ENCODE data around the gene NUDCD2.
A peak's percentile ranks its signal among the peaks of the same experiment; 100 is the strongest.
"Not testable (repeated sequence)": the region's sequence is repeated elsewhere in the genome, so short reads cannot be mapped to it uniquely, and the experiment has no call there.

NUDCD2 gene

DNA sequence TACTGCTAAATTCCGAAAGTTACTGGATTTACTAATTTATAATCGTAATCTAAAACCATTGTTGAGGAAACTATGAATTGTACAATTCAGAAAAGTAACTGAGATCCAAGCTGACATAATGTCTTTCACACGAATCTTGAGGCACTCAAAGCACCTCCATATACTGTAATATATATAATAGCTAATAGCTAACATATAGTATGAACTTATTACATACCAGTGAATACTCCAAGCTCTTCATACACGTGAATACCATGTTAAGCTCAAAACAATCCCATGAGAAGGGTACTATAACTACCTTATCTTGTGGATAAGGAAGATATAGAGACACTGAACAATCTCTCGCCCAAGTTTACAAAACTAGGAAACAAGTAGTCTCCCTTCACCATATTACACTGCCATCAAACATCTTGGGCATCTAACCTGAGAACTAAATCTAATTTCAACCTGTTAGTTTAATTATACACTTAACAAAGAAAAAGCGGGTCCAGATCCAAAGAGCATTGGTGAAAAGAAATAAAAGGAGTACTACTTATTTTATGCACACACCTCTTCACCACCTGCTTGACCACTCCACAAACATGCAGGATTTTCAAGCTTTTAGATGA lies 1.0 kb downstream of the NUDCD2 start:
- Histone ChIP-seq H4K20me1 (ENCODE audit: insufficient read depth) (no peaks in the 10 kb centered on the region), H3K79me2 (ENCODE audit: insufficient read depth, low read depth) (peaks cover 39% of the 10 kb centered on the region), H3K36me3 (ENCODE audit: insufficient read depth) (no peaks in the 10 kb centered on the region), H3K4me2 (peak overlapping the region; percentile 73), H3K9ac (peak overlapping the region; percentile 93), H3K4me1 (ENCODE audit: low read depth, poor library complexity, severe bottlenecking) (peaks cover 25% of the 10 kb centered on the region), H3K27ac (peak overlapping the region; percentile 95), H2AFZ (ENCODE audit: low read depth) (0 out of 2 replicates have a peak overlapping the region, but pooled peaks have one; percentile 59), H3K4me3 (IDR thresholded peaks at IDR 0.05; ENCODE audit: insufficient read depth, low read depth, low read length) (no peak overlapping the region), H3K27me3 (ENCODE audit: insufficient read depth, low read depth) (no peaks in the 10 kb centered on the region)
- TF ChIP-seq, protein P1, sequence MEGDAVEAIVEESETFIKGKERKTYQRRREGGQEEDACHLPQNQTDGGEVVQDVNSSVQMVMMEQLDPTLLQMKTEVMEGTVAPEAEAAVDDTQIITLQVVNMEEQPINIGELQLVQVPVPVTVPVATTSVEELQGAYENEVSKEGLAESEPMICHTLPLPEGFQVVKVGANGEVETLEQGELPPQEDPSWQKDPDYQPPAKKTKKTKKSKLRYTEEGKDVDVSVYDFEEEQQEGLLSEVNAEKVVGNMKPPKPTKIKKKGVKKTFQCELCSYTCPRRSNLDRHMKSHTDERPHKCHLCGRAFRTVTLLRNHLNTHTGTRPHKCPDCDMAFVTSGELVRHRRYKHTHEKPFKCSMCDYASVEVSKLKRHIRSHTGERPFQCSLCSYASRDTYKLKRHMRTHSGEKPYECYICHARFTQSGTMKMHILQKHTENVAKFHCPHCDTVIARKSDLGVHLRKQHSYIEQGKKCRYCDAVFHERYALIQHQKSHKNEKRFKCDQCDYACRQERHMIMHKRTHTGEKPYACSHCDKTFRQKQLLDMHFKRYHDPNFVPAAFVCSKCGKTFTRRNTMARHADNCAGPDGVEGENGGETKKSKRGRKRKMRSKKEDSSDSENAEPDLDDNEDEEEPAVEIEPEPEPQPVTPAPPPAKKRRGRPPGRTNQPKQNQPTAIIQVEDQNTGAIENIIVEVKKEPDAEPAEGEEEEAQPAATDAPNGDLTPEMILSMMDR (conservative IDR thresholded peaks at IDR 0.05; ENCODE audit: low read depth, low read length) = no peak

DNA sequence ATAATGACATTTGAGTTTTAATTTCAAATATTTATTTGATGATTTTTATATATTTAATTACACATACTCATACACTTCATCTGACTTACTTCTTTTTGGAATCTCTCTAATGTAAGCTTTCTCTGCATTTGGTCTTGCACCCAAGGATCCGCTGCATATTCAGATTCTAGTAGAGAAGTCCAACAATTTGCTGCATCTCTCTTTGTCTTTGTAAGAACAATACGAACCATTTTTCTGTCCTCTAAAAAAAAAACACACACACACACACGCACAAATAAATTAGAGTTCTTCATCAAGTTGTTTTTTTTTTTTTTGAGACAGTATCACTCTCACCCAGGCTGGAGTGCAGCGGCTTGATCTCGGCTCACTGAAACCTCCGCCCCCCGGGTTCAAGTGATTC lies 3.1 kb downstream of the NUDCD2 start:
- Histone ChIP-seq H3K79me2 (ENCODE audit: insufficient read depth, low read depth) (peaks cover 20% of the 10 kb centered on the region; the same call in 1 of the 2 replicates), H3K9ac (no peak overlapping the region), H3K4me3 (IDR thresholded peaks at IDR 0.05; ENCODE audit: insufficient read depth, low read depth, low read length) (no peak overlapping the region), H4K20me1 (ENCODE audit: insufficient read depth) (no peaks in the 10 kb centered on the region), H3K4me2 (no peak overlapping the region), H3K27ac (no peak overlapping the region), H3K27me3 (ENCODE audit: insufficient read depth, low read depth) (no peaks in the 10 kb centered on the region), H3K36me3 (ENCODE audit: insufficient read depth) (no peaks in the 10 kb centered on the region), H3K4me1 (ENCODE audit: low read depth, poor library complexity, severe bottlenecking) (peaks cover 6% of the 10 kb centered on the region), H2AFZ (ENCODE audit: low read depth) (no peak overlapping the region)
- TF ChIP-seq, protein P1 (conservative IDR thresholded peaks at IDR 0.05; ENCODE audit: low read depth, low read length) = no peak

DNA sequence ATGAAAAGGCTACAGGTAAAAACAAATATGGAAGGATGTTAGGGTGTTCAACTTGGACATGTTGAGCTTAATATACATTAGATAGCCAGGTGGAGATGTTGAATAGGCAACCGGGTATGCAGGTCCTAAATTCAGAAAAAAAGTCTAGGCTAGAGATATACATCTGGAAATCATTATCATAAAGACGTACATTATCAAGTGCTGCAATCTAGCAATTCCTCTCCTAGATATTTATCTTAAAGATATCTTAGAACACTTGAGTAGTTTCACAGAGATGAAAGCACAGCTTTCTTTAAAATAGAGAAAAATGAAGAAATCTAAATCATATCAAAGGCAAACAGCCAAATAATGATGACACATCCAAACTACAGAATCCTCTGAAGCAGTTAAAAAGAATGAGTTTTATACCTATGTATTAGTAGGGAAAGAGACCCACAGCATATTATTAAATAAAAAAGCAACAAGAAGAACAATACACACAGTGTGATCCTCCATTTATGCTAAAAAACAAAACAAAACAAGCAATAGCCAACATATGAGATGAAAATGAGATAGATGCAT lies 3.8 kb downstream of the NUDCD2 start:
- H3K4me3 ChIP-seq (IDR thresholded peaks at IDR 0.05; ENCODE audit: insufficient read depth, low read depth, low read length) = no peak overlapping the region
- no peak overlapping the region for H3K9ac ChIP-seq
- no peak overlapping the region for H3K4me2 ChIP-seq
- TF ChIP-seq, protein P1 (conservative IDR thresholded peaks at IDR 0.05; ENCODE audit: low read depth, low read length) = no peak
- no peak overlapping the region for H3K27ac ChIP-seq
- H2AFZ ChIP-seq (ENCODE audit: low read depth) = no peak overlapping the region
- H3K27me3 ChIP-seq (ENCODE audit: insufficient read depth, low read depth) = no peaks in the 10 kb centered on the region
- H3K36me3 ChIP-seq (ENCODE audit: insufficient read depth) = no peaks in the 10 kb centered on the region
- H3K4me1 ChIP-seq (ENCODE audit: low read depth, poor library complexity, severe bottlenecking) = peaks cover 6% of the 10 kb centered on the region
- no peaks in the 10 kb centered on the region for H4K20me1 ChIP-seq (ENCODE audit: insufficient read depth)
- H3K79me2 ChIP-seq (ENCODE audit: insufficient read depth, low read depth) = peaks cover 20% of the 10 kb centered on the region; the same call in 1 of the 2 replicates

DNA sequence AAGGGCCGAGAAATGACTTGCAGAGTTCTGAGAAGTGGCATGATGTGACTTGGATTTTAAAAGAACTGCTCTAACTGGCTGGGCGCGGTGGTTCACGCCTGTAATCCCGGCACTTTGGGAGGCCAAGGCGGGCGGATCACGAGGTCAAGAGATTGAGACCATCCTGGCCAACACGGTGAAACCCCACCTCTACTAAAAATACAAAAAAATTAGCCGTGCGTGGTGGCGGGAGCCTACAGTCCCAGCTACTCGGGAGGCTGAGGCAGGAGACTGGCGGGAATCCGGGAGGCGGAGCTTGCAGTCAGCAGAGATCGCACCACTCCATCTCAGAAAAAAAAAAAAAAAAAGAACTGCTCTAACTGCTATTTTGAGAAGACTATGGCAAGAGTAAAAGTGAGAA lies 4.5 kb downstream of the NUDCD2 start:
- H3K27ac ChIP-seq; H3K27me3 ChIP-seq (ENCODE audit: insufficient read depth, low read depth); H3K9ac ChIP-seq; H3K36me3 ChIP-seq (ENCODE audit: insufficient read depth); H3K4me3 ChIP-seq (IDR thresholded peaks at IDR 0.05; ENCODE audit: insufficient read depth, low read depth, low read length); H3K4me2 ChIP-seq; H3K4me1 ChIP-seq (ENCODE audit: low read depth, poor library complexity, severe bottlenecking); H2AFZ ChIP-seq (ENCODE audit: low read depth); H4K20me1 ChIP-seq (ENCODE audit: insufficient read depth): not testable (repeated sequence)
- peaks cover 20% of the 10 kb centered on the region; the same call in 1 of the 2 replicates for H3K79me2 ChIP-seq (ENCODE audit: insufficient read depth, low read depth)

DNA sequence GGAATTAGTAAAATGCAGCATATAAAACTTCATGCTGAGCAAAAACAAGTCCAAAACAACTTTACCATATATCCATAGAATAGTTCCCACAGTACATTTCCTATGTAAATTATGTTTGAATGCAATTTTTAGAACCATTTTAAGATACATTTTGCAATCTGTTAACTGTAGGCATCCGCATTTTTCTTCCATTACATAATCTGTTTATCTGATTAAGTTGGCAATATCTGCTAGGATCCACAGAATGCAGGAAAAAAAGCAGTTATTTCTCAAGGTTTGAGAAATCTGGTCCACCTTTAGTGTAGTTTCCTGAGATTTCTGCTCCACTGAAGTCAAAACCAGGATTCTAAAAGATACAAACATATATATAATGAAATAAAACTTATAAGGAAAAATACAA lies 6.2 kb downstream of the NUDCD2 start:
- H3K36me3 ChIP-seq (ENCODE audit: insufficient read depth) = no peaks in the 10 kb centered on the region
- H2AFZ ChIP-seq (ENCODE audit: low read depth) = no peak overlapping the region
- H3K27ac ChIP-seq = no peak overlapping the region
- H3K4me2 ChIP-seq = no peak overlapping the region
- H4K20me1 ChIP-seq (ENCODE audit: insufficient read depth) = no peaks in the 10 kb centered on the region
- H3K27me3 ChIP-seq (ENCODE audit: insufficient read depth, low read depth) = no peaks in the 10 kb centered on the region
- peaks cover 6% of the 10 kb centered on the region for H3K4me1 ChIP-seq (ENCODE audit: low read depth, poor library complexity, severe bottlenecking)
- TF ChIP-seq, protein P1 (conservative IDR thresholded peaks at IDR 0.05; ENCODE audit: low read depth, low read length) = no peak
- peaks cover 13% of the 10 kb centered on the region; the same call in 1 of the 2 replicates for H3K79me2 ChIP-seq (ENCODE audit: insufficient read depth, low read depth)
- no peak overlapping the region for H3K4me3 ChIP-seq (IDR thresholded peaks at IDR 0.05; ENCODE audit: insufficient read depth, low read depth, low read length)
- H3K9ac ChIP-seq = no peak overlapping the region
